ENCODE data around the gene PRKCE. TPM values are rescaled to one million over a fixed set of nuclear protein-coding genes. Genes with fewer than 3 reads are reported as not detected.

PRKCE gene
- total and polyA plus RNA-seq, 7 experiments from 2014 or later = 1.4 to 37.9 (median 19.5) TPM

- no peak overlapping the region for H3K4me3 ChIP-seq (ENCODE audit: low read length)
- Mint-ChIP-seq H3K27me3 (no peaks in the 10 kb centered on the region), H3K9me3 (peaks cover 0 to 9% (median 4%) of the 10 kb centered on the region in 11 donors), H3K4me1 (peaks cover 0 to 4% (median 3%) of the 10 kb centered on the region in 7 donors), H3K36me3 (peaks cover 9 to 41% (median 31%) of the 10 kb centered on the region in 5 donors), H3K27ac (no peak overlapping the region), H3K4me3 (no peak overlapping the region)
- H3K4me1 ChIP-seq (ENCODE audit: control insufficient read depth in 2 of 2, insufficient read depth in 2 of 2, low read length in 2 of 2) = no peaks in the 10 kb centered on the region
- no peaks in the 10 kb centered on the region for H3K36me3 ChIP-seq (ENCODE audit: control insufficient read depth in 2 of 3, insufficient read depth in 3 of 3, low read length in 3 of 3)
- CTCF ChIA-PET = no interaction called here
- no peak overlapping the region for H3K27ac ChIP-seq (ENCODE audit: low read depth, low read length)
- ATAC-seq (no peak), DNase-seq (no peak)
- no peaks in the 10 kb centered on the region for H3K9me3 ChIP-seq (ENCODE audit: control insufficient read depth in 2 of 3, low read length in 3 of 3)
- intact Hi-C loops (cut with micrococcal nuclease) = no loop called here
- POLR2A ChIA-PET = no interaction called here
- H3K27me3 ChIP-seq (ENCODE audit: control insufficient read depth in 2 of 2, insufficient read depth in 2 of 2, low read length in 2 of 2) = no peaks in the 10 kb centered on the region
Observed at GRCh38 chr2:45707661-45708060, 56.2 kb downstream of the PRKCE start.

- Histone ChIP-seq H3K4me3 (ENCODE audit: low read length) (no peak overlapping the region), H3K27me3 (ENCODE audit: control insufficient read depth in 2 of 2, insufficient read depth in 2 of 2, low read length in 2 of 2) (no peaks in the 10 kb centered on the region), H3K27ac (ENCODE audit: low read depth, low read length) (no peak overlapping the region), H3K36me3 (ENCODE audit: control insufficient read depth in 2 of 3, insufficient read depth in 3 of 3, low read length in 3 of 3) (no peaks in the 10 kb centered on the region), H3K4me1 (ENCODE audit: control insufficient read depth in 2 of 2, insufficient read depth in 2 of 2, low read length in 2 of 2) (no peaks in the 10 kb centered on the region), H3K9me3 (ENCODE audit: control insufficient read depth in 2 of 3, low read length in 3 of 3) (no peaks in the 10 kb centered on the region)
- Mint-ChIP-seq H3K27me3 (no peaks in the 10 kb centered on the region), H3K27ac (no peak overlapping the region), H3K4me1 (peaks cover 0 to 12% (median 6%) of the 10 kb centered on the region in 7 donors), H3K36me3 (peaks cover 9 to 43% (median 37%) of the 10 kb centered on the region in 5 donors), H3K9me3 (peaks cover 0 to 9% (median 4%) of the 10 kb centered on the region in 11 donors), H3K4me3 (no peak overlapping the region)
- CTCF ChIA-PET = no interaction called here
- POLR2A ChIA-PET = no interaction called here
- intact Hi-C loops (cut with micrococcal nuclease) = no loop called here
- ATAC-seq = no peak
- no peak for DNase-seq
Observed at GRCh38 chr2:45708501-45708900, 57.0 kb downstream of the PRKCE start.

GRCh38 chr2:45709137-45709536 lies 57.7 kb downstream of the PRKCE start:
- Mint-ChIP-seq H3K4me1 (peaks cover 2 to 12% (median 6%) of the 10 kb centered on the region in 7 donors), H3K27me3 (no peaks in the 10 kb centered on the region), H3K27ac (no peak overlapping the region), H3K9me3 (peaks cover 0 to 9% (median 4%) of the 10 kb centered on the region in 11 donors), H3K4me3 (no peak overlapping the region), H3K36me3 (peaks cover 9 to 44% (median 37%) of the 10 kb centered on the region in 5 donors)
- H3K36me3 ChIP-seq (ENCODE audit: control insufficient read depth in 2 of 3, insufficient read depth in 3 of 3, low read length in 3 of 3) = no peaks in the 10 kb centered on the region
- CTCF ChIA-PET = no interaction called here
- POLR2A ChIA-PET = no interaction called here
- no peaks in the 10 kb centered on the region for H3K27me3 ChIP-seq (ENCODE audit: control insufficient read depth in 2 of 2, insufficient read depth in 2 of 2, low read length in 2 of 2)
- intact Hi-C loops (cut with micrococcal nuclease) = no loop called here
- DNase-seq (no peak), ATAC-seq (no peak)
- no peaks in the 10 kb centered on the region for H3K4me1 ChIP-seq (ENCODE audit: control insufficient read depth in 2 of 2, insufficient read depth in 2 of 2, low read length in 2 of 2)
- no peak overlapping the region for H3K4me3 ChIP-seq (ENCODE audit: low read length)
- H3K9me3 ChIP-seq (ENCODE audit: control insufficient read depth in 2 of 3, low read length in 3 of 3) = no peaks in the 10 kb centered on the region
- no peak overlapping the region for H3K27ac ChIP-seq (ENCODE audit: low read depth, low read length)

- no peak for ATAC-seq
- no peaks in the 10 kb centered on the region for H3K4me1 ChIP-seq (ENCODE audit: control insufficient read depth in 2 of 2, insufficient read depth in 2 of 2, low read length in 2 of 2)
Observed at GRCh38 chr2:45710468-45710867, 59.0 kb downstream of the PRKCE start.

DNA sequence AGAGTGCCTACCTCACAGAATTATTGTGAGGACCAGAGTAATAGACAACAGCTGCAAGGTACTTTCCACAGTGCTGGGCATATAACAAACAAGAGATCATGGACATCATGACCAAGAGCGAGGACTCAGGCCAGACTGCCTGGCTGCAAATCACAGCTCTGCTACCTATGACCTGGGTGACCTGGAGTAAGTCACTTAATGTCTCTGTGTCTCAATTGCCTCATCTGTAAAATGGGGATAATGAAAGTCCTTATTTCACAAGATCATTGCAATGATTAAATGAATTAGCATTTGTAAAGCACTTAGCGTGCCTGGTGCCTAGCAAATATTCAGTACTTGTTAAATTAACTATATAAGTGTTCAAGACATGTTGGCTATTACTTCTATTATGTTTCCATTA lies 59.7 kb downstream of the PRKCE start:
- Mint-ChIP-seq H3K4me1 (peaks cover 3 to 12% (median 7%) of the 10 kb centered on the region in 7 donors), H3K4me3 (no peak overlapping the region), H3K27ac (no peak overlapping the region), H3K9me3 (peaks cover 0 to 9% (median 4%) of the 10 kb centered on the region in 11 donors), H3K27me3 (no peaks in the 10 kb centered on the region), H3K36me3 (peaks cover 9 to 48% (median 36%) of the 10 kb centered on the region in 5 donors)
- Histone ChIP-seq H3K9me3 (ENCODE audit: control insufficient read depth in 2 of 3, low read length in 3 of 3) (no peaks in the 10 kb centered on the region), H3K27me3 (ENCODE audit: control insufficient read depth in 2 of 2, insufficient read depth in 2 of 2, low read length in 2 of 2) (no peaks in the 10 kb centered on the region), H3K4me3 (ENCODE audit: low read length) (no peak overlapping the region), H3K36me3 (ENCODE audit: control insufficient read depth in 2 of 3, insufficient read depth in 3 of 3, low read length in 3 of 3) (no peaks in the 10 kb centered on the region), H3K4me1 (ENCODE audit: control insufficient read depth in 2 of 2, insufficient read depth in 2 of 2, low read length in 2 of 2) (no peaks in the 10 kb centered on the region), H3K27ac (ENCODE audit: low read depth, low read length) (no peak overlapping the region)
- POLR2A ChIA-PET = no interaction called here
- ATAC-seq = no peak
- intact Hi-C loops (cut with micrococcal nuclease) = no loop called here
- DNase-seq = no peak
- CTCF ChIA-PET = interaction anchor here (0.6 kb wide), 1 partner anchor 1255 kb away, joined by 3 read pairs; no protein-coding TSS in a partner anchor

More at GRCh38 chr2:45710468-45710867, 59.0 kb downstream of the PRKCE start:
- DNase-seq = no peak
- ChIA-PET POLR2A (no interaction called here), CTCF (no interaction called here)
- H3K27me3 Mint-ChIP-seq = no peaks in the 10 kb centered on the region
- intact Hi-C loops (cut with micrococcal nuclease) = no loop called here
- no peaks in the 10 kb centered on the region for H3K36me3 ChIP-seq (ENCODE audit: control insufficient read depth in 2 of 3, insufficient read depth in 3 of 3, low read length in 3 of 3)
- H3K4me3 Mint-ChIP-seq = no peak overlapping the region
- H3K9me3 ChIP-seq (ENCODE audit: control insufficient read depth in 2 of 3, low read length in 3 of 3) = no peaks in the 10 kb centered on the region
- peaks cover 0 to 9% (median 4%) of the 10 kb centered on the region in 11 donors for H3K9me3 Mint-ChIP-seq
- H3K36me3 Mint-ChIP-seq = peaks cover 9 to 46% (median 37%) of the 10 kb centered on the region in 5 donors
- no peaks in the 10 kb centered on the region for H3K27me3 ChIP-seq (ENCODE audit: control insufficient read depth in 2 of 2, insufficient read depth in 2 of 2, low read length in 2 of 2)
- H3K4me1 Mint-ChIP-seq = peaks cover 3 to 12% (median 7%) of the 10 kb centered on the region in 7 donors
- no peak overlapping the region for H3K27ac ChIP-seq (ENCODE audit: low read depth, low read length)
- no peak overlapping the region for H3K4me3 ChIP-seq (ENCODE audit: low read length)
- H3K27ac Mint-ChIP-seq = no peak overlapping the region

- POLR2A ChIA-PET = interaction anchor here (0.7 kb wide), 1 partner anchor 16 kb away, joined by 3 read pairs; no protein-coding TSS in a partner anchor
- Histone ChIP-seq H3K4me1 (ENCODE audit: control insufficient read depth in 2 of 2, insufficient read depth in 2 of 2, low read length in 2 of 2) (no peaks in the 10 kb centered on the region), H3K4me3 (ENCODE audit: low read length) (no peak overlapping the region), H3K9me3 (ENCODE audit: control insufficient read depth in 2 of 3, low read length in 3 of 3) (no peaks in the 10 kb centered on the region), H3K36me3 (ENCODE audit: control insufficient read depth in 2 of 3, insufficient read depth in 3 of 3, low read length in 3 of 3) (no peaks in the 10 kb centered on the region), H3K27me3 (ENCODE audit: control insufficient read depth in 2 of 2, insufficient read depth in 2 of 2, low read length in 2 of 2) (no peaks in the 10 kb centered on the region), H3K27ac (ENCODE audit: low read depth, low read length) (no peak overlapping the region)
- Mint-ChIP-seq H3K4me3 (no peak overlapping the region), H3K4me1 (peaks cover 3 to 12% (median 7%) of the 10 kb centered on the region in 7 donors), H3K27ac (no peak overlapping the region), H3K9me3 (peaks cover 0 to 9% (median 5%) of the 10 kb centered on the region in 11 donors), H3K27me3 (no peaks in the 10 kb centered on the region), H3K36me3 (peaks cover 9 to 44% (median 25%) of the 10 kb centered on the region in 5 donors)
- DNase-seq (no peak), ATAC-seq (no peak)
- CTCF ChIA-PET = no interaction called here
- intact Hi-C loops (cut with micrococcal nuclease) = no loop called here
Observed at GRCh38 chr2:45712570-45712969, 61.1 kb downstream of the PRKCE start.

DNA sequence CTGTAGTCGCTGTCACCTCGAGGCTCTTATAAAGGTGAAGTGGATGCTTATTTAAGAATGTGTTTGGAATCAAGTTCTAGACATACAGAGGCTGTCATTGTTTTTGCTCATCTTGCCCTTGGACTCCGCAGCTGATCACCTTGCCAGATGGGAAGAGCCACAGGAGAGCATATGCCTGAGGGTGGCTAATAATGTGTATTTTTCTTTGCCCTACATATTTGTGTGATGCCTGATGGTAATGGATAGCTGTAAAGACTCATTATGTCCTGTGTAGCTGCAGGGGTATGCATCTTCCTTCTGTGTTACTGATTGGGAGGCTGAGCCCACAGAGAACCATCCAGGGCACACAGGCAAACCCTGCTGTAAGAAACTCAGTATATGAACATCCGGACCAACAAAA lies 61.7 kb downstream of the PRKCE start:
- intact Hi-C loops (cut with micrococcal nuclease) = no loop called here

More for the DNA sequence above, 61.7 kb downstream of the PRKCE start:
- H3K4me1 Mint-ChIP-seq = peaks cover 3 to 12% (median 7%) of the 10 kb centered on the region in 7 donors
- Histone ChIP-seq H3K27me3 (ENCODE audit: control insufficient read depth in 2 of 2, insufficient read depth in 2 of 2, low read length in 2 of 2) (no peaks in the 10 kb centered on the region), H3K4me1 (ENCODE audit: control insufficient read depth in 2 of 2, insufficient read depth in 2 of 2, low read length in 2 of 2) (no peaks in the 10 kb centered on the region), H3K4me3 (ENCODE audit: low read length) (no peak overlapping the region), H3K9me3 (ENCODE audit: control insufficient read depth in 2 of 3, low read length in 3 of 3) (no peaks in the 10 kb centered on the region), H3K36me3 (ENCODE audit: control insufficient read depth in 2 of 3, insufficient read depth in 3 of 3, low read length in 3 of 3) (no peaks in the 10 kb centered on the region), H3K27ac (ENCODE audit: low read depth, low read length) (no peak overlapping the region)
- DNase-seq = no peak
- H3K27me3 Mint-ChIP-seq = no peaks in the 10 kb centered on the region
- no peak overlapping the region for H3K27ac Mint-ChIP-seq
- peaks cover 6 to 39% (median 20%) of the 10 kb centered on the region in 5 donors for H3K36me3 Mint-ChIP-seq
- H3K9me3 Mint-ChIP-seq = peaks cover 0 to 6% (median 3%) of the 10 kb centered on the region in 11 donors
- no peak overlapping the region for H3K4me3 Mint-ChIP-seq
- CTCF ChIA-PET = no interaction called here
- ATAC-seq = no peak
- POLR2A ChIA-PET = interaction anchor here (0.7 kb wide), 1 partner anchor 16 kb away, joined by 3 read pairs; no protein-coding TSS in a partner anchor
